Type B pancreatic cell (in vitro differentiated cells): ENCODE results near the gene SPOCK1. TPM values are rescaled to one million over a fixed set of nuclear protein-coding genes. Genes with fewer than 3 reads are reported as not detected.

Experiments used
- DNase-seq: peaks from one replicate; pipeline ENCODE4 v3.0.0; 2021; ENCODE audit warnings: mixed read lengths; ENCODE audit not compliant: unreplicated experiment; ENCODE audit errors: extremely low spot score
- H3K27ac Mint-ChIP-seq: 2 replicates; pipeline ENCODE4 v1.8.0; 2021; ENCODE audit warnings: mild to moderate bottlenecking, mixed read lengths
- H3K27me3 Mint-ChIP-seq: 2 replicates; pipeline ENCODE4 v1.8.0; 2021; ENCODE audit warnings: mixed read lengths
- H3K36me3 Mint-ChIP-seq: 2 replicates; pipeline ENCODE4 v1.8.0; 2021; ENCODE audit warnings: mixed read lengths
- H3K4me1 Mint-ChIP-seq: one replicate; pipeline ENCODE4 v1.8.0; 2021; ENCODE audit warnings: mixed read lengths; ENCODE audit not compliant: unreplicated experiment
- H3K4me3 Mint-ChIP-seq: 2 replicates; pipeline ENCODE4 v1.8.0; 2021; ENCODE audit warnings: mild to moderate bottlenecking, mixed read lengths
- H3K9me3 Mint-ChIP-seq: 2 replicates; pipeline ENCODE4 v1.8.0; 2021; ENCODE audit warnings: mixed read lengths
- total RNA-seq: library from RNA; stranded (reverse); gene quantifications from 2 replicates; pipeline ENCODE4 v1.2.1, GENCODE V29; 2021; ENCODE audit warnings: low replicate concordance
- TF ChIP-seq, protein P1 (sequence below): fragments of 200-600 bp; sonication (generic); conservative IDR thresholded peaks from 2 replicates; pipeline ENCODE4 v1.5.0; 2021; ENCODE audit warnings: antibody characterized with exemption, mild to moderate bottlenecking

Gene SPOCK1
- total RNA-seq, 1 donor from 2014 or later: 45.1 TPM

DNA sequence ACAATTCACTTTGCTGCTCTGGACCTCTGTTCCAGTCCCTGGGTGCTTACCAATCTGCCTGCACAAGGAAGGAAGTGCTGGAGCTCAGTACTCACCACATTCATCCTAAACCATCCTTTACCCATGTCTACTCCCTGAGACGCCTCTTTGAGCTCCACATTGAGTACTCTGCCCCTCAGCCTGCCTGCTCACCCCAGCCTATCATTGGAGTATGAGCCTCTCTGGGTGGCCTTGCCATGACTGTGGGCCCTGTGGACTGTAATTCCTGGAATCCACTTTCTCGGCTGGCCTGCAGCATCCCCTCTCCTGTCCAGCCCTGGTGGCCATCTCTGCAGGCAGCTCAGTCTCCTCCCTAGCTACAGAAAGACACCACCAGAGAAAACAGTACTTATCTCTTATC, 428.6 kb downstream of the SPOCK1 start:
- no peak overlapping the region for H3K27ac Mint-ChIP-seq
- DNase-seq: no peak
- H3K36me3 Mint-ChIP-seq: no peaks in the 10 kb centered on the region
- H3K4me1 Mint-ChIP-seq: peaks cover 24% of the 10 kb centered on the region
- H3K27me3 Mint-ChIP-seq: peaks cover 3% of the 10 kb centered on the region
- no peaks in the 10 kb centered on the region for H3K9me3 Mint-ChIP-seq
- H3K4me3 Mint-ChIP-seq: no peak overlapping the region
- TF ChIP-seq, protein P1, sequence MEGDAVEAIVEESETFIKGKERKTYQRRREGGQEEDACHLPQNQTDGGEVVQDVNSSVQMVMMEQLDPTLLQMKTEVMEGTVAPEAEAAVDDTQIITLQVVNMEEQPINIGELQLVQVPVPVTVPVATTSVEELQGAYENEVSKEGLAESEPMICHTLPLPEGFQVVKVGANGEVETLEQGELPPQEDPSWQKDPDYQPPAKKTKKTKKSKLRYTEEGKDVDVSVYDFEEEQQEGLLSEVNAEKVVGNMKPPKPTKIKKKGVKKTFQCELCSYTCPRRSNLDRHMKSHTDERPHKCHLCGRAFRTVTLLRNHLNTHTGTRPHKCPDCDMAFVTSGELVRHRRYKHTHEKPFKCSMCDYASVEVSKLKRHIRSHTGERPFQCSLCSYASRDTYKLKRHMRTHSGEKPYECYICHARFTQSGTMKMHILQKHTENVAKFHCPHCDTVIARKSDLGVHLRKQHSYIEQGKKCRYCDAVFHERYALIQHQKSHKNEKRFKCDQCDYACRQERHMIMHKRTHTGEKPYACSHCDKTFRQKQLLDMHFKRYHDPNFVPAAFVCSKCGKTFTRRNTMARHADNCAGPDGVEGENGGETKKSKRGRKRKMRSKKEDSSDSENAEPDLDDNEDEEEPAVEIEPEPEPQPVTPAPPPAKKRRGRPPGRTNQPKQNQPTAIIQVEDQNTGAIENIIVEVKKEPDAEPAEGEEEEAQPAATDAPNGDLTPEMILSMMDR: no peak

DNA sequence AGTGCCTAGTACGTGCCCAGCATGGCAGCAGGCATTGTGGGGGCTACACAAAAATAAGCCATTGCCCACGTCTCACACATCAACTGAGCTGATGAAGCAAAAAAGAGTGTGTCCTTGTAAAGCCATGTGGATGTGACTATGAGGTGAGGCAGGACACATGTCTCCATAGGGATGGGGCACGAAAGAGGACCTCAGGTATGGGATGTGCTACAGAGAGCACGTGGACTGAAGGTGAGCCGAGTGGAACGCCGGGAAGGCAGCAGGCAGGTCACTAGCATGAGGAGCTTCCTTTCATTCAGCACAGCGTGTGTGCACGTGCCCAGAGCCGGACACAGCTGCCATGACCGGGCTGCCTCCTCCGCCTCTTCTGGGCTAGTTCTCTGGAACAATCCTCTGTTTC, 429.8 kb downstream of the SPOCK1 start:
- H3K36me3 Mint-ChIP-seq: no peaks in the 10 kb centered on the region
- H3K4me3 Mint-ChIP-seq: no peak overlapping the region
- DNase-seq: no peak
- H3K27ac Mint-ChIP-seq: no peak overlapping the region
- H3K9me3 Mint-ChIP-seq: no peaks in the 10 kb centered on the region
- TF ChIP-seq, protein P1: no peak
- peaks cover 19% of the 10 kb centered on the region for H3K4me1 Mint-ChIP-seq
- peaks cover 3% of the 10 kb centered on the region for H3K27me3 Mint-ChIP-seq

DNA sequence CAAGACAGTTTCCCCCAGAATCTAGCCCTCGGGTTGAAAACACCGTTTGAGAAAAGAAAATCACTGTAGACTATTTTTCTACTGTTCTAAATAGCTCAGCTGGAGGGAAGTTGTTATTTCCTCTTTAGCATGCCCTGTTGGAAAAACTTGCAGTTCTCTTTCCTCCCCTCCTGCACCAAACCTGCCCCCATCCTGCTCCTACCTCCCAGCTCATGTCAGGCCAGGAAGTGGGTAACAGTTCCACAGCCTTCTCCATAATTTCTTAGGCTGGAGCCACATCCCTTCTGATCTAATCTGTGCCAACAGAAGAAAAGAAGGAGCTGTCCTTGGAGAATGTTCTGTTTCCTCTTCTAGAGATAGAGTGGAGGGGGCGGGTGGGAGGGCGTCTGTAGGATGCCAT, 437.7 kb downstream of the SPOCK1 start:
- Mint-ChIP-seq H3K36me3 (no peaks in the 10 kb centered on the region), H3K4me1 (peaks cover 5% of the 10 kb centered on the region), H3K4me3 (no peak overlapping the region), H3K27me3 (no peaks in the 10 kb centered on the region), H3K9me3 (no peaks in the 10 kb centered on the region), H3K27ac (no peak overlapping the region)
- TF ChIP-seq, protein P1: no peak
- no peak for DNase-seq

DNA sequence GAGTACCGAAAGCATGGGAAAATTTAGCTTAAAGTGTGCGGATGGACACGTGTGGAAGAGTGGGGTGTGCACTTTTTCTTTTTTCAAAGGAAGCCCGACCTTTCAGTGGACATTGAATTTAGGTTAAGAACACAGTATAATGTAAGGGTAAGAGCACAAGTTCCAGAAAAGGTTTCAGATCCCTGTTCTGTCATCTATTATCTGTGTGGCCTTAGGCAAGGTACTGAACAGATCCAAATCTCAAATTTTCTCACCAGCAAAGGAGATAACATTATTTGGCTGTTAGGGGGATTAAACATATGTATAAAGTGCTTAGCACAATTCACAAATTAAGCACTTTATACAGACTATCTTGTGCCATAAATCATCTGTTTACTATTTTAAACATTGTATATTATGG, 441.0 kb downstream of the SPOCK1 start:
- no peak for DNase-seq
- H3K27me3 Mint-ChIP-seq: no peaks in the 10 kb centered on the region
- no peaks in the 10 kb centered on the region for H3K36me3 Mint-ChIP-seq
- H3K9me3 Mint-ChIP-seq: no peaks in the 10 kb centered on the region
- H3K4me3 Mint-ChIP-seq: no peak overlapping the region
- H3K4me1 Mint-ChIP-seq: peaks cover 5% of the 10 kb centered on the region
- TF ChIP-seq, protein P1: no peak
- H3K27ac Mint-ChIP-seq: no peak overlapping the region

DNA sequence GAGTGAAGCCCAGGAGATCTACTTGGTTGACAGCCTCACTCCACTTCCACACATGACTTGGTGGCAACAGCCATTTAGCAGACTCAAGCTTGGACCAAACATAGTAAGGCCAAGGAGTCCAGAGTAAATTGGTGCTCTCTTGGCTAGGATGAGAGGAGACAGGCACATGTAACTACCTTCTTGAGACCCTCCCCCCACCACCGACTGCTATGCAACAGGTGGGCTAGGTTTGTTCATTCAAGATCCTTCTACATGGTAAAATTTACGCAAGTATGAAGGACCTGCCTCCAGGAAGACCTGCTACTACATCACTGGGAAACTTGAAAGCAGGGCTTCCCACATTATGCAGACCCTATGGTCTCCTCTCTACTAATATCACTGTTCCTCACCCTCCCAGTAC, 442.4 kb downstream of the SPOCK1 start:
- no peak overlapping the region for H3K27ac Mint-ChIP-seq
- no peaks in the 10 kb centered on the region for H3K36me3 Mint-ChIP-seq
- H3K27me3 Mint-ChIP-seq: no peaks in the 10 kb centered on the region
- peaks cover 5% of the 10 kb centered on the region for H3K4me1 Mint-ChIP-seq
- no peaks in the 10 kb centered on the region for H3K9me3 Mint-ChIP-seq
- no peak for DNase-seq
- TF ChIP-seq, protein P1: no peak
- no peak overlapping the region for H3K4me3 Mint-ChIP-seq

DNA sequence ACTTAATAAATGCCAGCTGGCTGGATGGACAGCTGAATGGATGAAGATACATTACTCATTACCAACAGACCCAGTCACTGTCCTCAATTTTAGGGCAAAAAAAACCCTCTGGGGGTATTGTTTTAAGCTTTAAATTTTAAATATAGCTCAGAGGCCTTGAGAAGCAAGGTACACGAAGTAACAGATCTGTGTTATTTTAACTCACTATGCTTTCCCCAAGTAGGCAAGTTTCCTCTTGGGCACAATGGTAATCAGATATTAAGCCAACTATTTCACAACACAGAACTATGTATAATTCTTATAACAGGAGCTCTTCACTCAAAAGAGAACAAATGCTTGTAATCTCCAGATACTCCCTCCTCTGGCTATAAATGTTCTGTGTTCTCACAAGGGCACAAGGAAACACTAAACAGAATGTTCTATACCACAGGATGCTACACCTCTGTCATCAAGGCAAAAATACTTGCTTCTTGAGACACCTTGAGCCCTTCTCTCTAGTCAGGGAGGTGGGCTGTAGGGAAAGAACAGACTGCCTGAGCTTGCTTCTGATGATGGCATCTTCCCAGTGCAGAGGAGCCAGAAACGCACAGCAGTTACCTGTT, 443.8 kb downstream of the SPOCK1 start:
- H3K27me3 Mint-ChIP-seq: no peaks in the 10 kb centered on the region
- no peak overlapping the region for H3K27ac Mint-ChIP-seq
- TF ChIP-seq, protein P1: no peak
- DNase-seq: no peak
- no peaks in the 10 kb centered on the region for H3K4me1 Mint-ChIP-seq
- H3K4me3 Mint-ChIP-seq: no peak overlapping the region
- H3K9me3 Mint-ChIP-seq: no peaks in the 10 kb centered on the region
- no peaks in the 10 kb centered on the region for H3K36me3 Mint-ChIP-seq
